Upper lobe of right lung (tissue), 1 donor: ENCODE results near the gene DYNLT1. TPM values are rescaled to one million over a fixed set of nuclear protein-coding genes. Genes with fewer than 3 reads are reported as not detected.
"Not testable (repeated sequence)": the region's sequence is repeated elsewhere in the genome, so short reads cannot be mapped to it uniquely, and the experiment has no call there.

Experiments used
- ATAC-seq: fragments of 200-7000 bp; cut with Tn5 transposase; one replicate; pipeline ENCODE4 v1.9.1; 2020; ENCODE audit warnings: mild to moderate bottlenecking, moderate library complexity
- DNase-seq: peaks from one replicate; pipeline ENCODE4 v3.0.0-alpha.2; 2020
- H3K27ac ChIP-seq: fragments of 200-600 bp; one replicate; pipeline ENCODE4 v1.8.0; 2022
- H3K27me3 ChIP-seq: fragments of 200-600 bp; one replicate; pipeline ENCODE4 v1.8.0; 2022; ENCODE audit warnings: mild to moderate bottlenecking
- H3K36me3 ChIP-seq: fragments of 200-600 bp; one replicate; pipeline ENCODE4 v1.8.0; 2022
- H3K4me1 ChIP-seq: fragments of 200-600 bp; one replicate; pipeline ENCODE4 v1.8.0; 2022
- H3K4me3 ChIP-seq: fragments of 200-600 bp; one replicate; pipeline ENCODE4 v1.8.0; 2022; ENCODE audit warnings: mild to moderate bottlenecking
- H3K9me3 ChIP-seq: fragments of 200-600 bp; one replicate; pipeline ENCODE4 v1.8.0; 2022
- intact Hi-C: fragments of 100-400 bp; cut with DNase I; formaldehyde crosslinking; loops from one replicate; pipeline ENCODE4 v1.11.0; 2022
- total RNA-seq: library from RNA; stranded (reverse); fragmentation: NEBNext Ultra II Directional; extraction: Animal tissue kit (Norgen Biotek cat#: 25700); gene quantifications from one replicate; pipeline ENCODE4 v1.2.1, GENCODE V29; 2021
- TF ChIP-seq, protein P1 (sequence below): fragments of 200-600 bp; IDR thresholded peaks from one replicate; pipeline ENCODE4 v1.8.0; 2022; ENCODE audit warnings: antibody characterized with exemption
- donor health status: DM: no; HTN: yes; CAD: no; lungs with severe emphysema.

DYNLT1 gene
- total RNA-seq, 1 donor from 2014 or later: 104 TPM

GRCh38 chr6:158609455-158610155 lies 34.9 kb downstream of the DYNLT1 start:
- no peak overlapping the region for H3K4me3 ChIP-seq
- H3K36me3 ChIP-seq: peaks cover 53% of the 10 kb centered on the region
- ATAC-seq (no peak), DNase-seq (no peak)
- H3K9me3 ChIP-seq: no peaks in the 10 kb centered on the region
- intact Hi-C loops: no loop called here
- peaks cover 9% of the 10 kb centered on the region for H3K4me1 ChIP-seq
- no peaks in the 10 kb centered on the region for H3K27me3 ChIP-seq
- no peak overlapping the region for H3K27ac ChIP-seq
- TF ChIP-seq, protein P1, sequence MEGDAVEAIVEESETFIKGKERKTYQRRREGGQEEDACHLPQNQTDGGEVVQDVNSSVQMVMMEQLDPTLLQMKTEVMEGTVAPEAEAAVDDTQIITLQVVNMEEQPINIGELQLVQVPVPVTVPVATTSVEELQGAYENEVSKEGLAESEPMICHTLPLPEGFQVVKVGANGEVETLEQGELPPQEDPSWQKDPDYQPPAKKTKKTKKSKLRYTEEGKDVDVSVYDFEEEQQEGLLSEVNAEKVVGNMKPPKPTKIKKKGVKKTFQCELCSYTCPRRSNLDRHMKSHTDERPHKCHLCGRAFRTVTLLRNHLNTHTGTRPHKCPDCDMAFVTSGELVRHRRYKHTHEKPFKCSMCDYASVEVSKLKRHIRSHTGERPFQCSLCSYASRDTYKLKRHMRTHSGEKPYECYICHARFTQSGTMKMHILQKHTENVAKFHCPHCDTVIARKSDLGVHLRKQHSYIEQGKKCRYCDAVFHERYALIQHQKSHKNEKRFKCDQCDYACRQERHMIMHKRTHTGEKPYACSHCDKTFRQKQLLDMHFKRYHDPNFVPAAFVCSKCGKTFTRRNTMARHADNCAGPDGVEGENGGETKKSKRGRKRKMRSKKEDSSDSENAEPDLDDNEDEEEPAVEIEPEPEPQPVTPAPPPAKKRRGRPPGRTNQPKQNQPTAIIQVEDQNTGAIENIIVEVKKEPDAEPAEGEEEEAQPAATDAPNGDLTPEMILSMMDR: no peak

GRCh38 chr6:158608221-158608620 lies 36.3 kb downstream of the DYNLT1 start:
- Histone ChIP-seq H3K36me3 (peaks cover 60% of the 10 kb centered on the region), H3K9me3 (no peaks in the 10 kb centered on the region)
- intact Hi-C loops: no loop called here

DNA sequence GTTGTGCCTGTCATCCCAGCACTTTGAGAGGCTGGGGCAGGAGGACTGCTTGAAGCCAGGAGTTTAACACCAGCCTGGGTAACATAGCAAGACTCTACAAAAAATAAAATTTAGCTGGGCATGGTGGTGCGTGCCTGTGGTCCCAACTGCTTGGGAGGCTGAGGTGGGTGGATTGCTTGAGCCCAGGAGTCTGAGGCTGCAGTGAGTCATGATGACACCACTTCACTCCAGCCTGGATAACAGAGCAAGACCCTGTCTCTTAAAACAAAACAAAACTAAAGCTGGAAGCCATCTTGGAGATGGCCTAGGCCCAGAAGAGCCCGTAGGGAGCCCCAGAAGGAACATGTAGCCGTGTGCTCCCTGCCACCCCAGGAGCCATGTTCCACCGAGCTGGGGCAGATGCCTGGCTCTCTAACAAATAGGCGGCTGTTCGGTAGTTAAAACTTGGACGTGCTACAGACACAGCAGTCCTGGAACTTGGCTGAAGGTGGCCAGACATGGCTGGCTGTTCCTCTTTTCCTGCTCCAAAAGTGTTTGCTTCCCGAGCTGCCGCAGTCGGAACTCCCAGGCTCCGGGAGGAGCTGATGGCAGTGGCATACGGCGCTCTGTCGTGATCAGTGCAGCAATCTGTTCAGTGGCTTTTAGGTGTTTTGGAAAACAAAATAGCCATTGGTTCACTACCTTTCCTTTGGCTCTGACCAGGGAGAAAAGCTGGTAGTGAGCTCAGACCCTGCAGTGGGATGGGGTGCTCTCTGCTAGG lies 37.0 kb downstream of the DYNLT1 start:
- Histone ChIP-seq H3K36me3 (peaks cover 63% of the 10 kb centered on the region), H3K4me3 (no peak overlapping the region), H3K4me1 (peaks cover 9% of the 10 kb centered on the region), H3K27me3 (no peaks in the 10 kb centered on the region), H3K9me3 (no peaks in the 10 kb centered on the region), H3K27ac (no peak overlapping the region)
- ATAC-seq: no peak
- DNase-seq: no peak
- TF ChIP-seq, protein P1: no peak
- intact Hi-C loops: no loop called here

More at GRCh38 chr6:158608221-158608620, 36.3 kb downstream of the DYNLT1 start:
- ATAC-seq: no peak
- H3K4me3 ChIP-seq: no peak overlapping the region
- H3K27ac ChIP-seq: no peak overlapping the region
- TF ChIP-seq, protein P1: no peak
- peaks cover 9% of the 10 kb centered on the region for H3K4me1 ChIP-seq
- H3K27me3 ChIP-seq: no peaks in the 10 kb centered on the region
- no peak for DNase-seq

GRCh38 chr6:158606935-158607334 lies 37.6 kb downstream of the DYNLT1 start:
- Histone ChIP-seq H3K4me1 (peaks cover 8% of the 10 kb centered on the region), H3K9me3 (no peaks in the 10 kb centered on the region), H3K27me3 (no peaks in the 10 kb centered on the region), H3K36me3 (peaks cover 69% of the 10 kb centered on the region), H3K4me3 (no peak overlapping the region), H3K27ac (no peak overlapping the region)
- intact Hi-C loops: no loop called here
- ATAC-seq: no peak
- no peak for DNase-seq
- TF ChIP-seq, protein P1: no peak

DNA sequence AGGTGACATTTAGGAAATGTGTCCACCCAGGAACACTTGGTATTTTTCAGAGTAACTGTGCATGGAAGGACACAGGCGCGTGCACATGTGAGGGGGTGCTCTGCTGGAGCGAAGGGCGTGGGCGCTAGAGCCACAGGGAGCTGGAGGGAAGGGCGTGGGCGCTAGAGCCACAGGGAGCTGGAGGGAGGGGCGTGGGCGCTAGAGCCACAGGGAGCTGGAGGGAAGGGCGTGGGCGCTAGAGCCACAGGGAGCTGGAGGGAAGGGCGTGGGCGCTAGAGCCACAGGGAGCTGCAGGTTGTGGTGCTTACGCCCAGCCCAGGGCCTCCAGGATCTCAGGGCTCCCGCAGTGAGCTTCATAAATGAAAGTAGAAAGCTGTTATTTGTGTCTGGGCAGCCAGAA lies 38.5 kb downstream of the DYNLT1 start:
- peaks cover 64% of the 10 kb centered on the region for H3K36me3 ChIP-seq
- H3K9me3 ChIP-seq, intact Hi-C loops, H3K4me3 ChIP-seq, H3K27me3 ChIP-seq, H3K4me1 ChIP-seq, ATAC-seq, DNase-seq, H3K27ac ChIP-seq: not testable (repeated sequence)

GRCh38 chr6:158605266-158605878 lies 39.2 kb downstream of the DYNLT1 start:
- no peak for DNase-seq
- peaks cover 59% of the 10 kb centered on the region for H3K36me3 ChIP-seq
- TF ChIP-seq, protein P1: peak; percentile 68

More at GRCh38 chr6:158605266-158605878, 39.2 kb downstream of the DYNLT1 start:
- H3K27ac ChIP-seq: no peak overlapping the region
- no peaks in the 10 kb centered on the region for H3K9me3 ChIP-seq
- peak; percentile 85 for ATAC-seq
- H3K4me3 ChIP-seq: no peak overlapping the region
- no peaks in the 10 kb centered on the region for H3K4me1 ChIP-seq
- intact Hi-C loops: no loop called here
- no peaks in the 10 kb centered on the region for H3K27me3 ChIP-seq
